Right renal pelvis (tissue), 4 donors: ENCODE data around the gene EFCAB13. TPM values are rescaled to one million over a fixed set of nuclear protein-coding genes. Genes with fewer than 3 reads are reported as not detected.
"Not testable (repeated sequence)": the region's sequence is repeated elsewhere in the genome, so short reads cannot be mapped to it uniquely, and the experiment has no call there.

ENCODE experiments used
- DNase-seq, 4 donors: peaks; one replicate each; pipeline ENCODE4 v3.0.0-alpha.2; 2013; ENCODE audit warnings: low read depth in 4 of 4, low spot score in 3 of 4, missing footprints in 1 of 4
- polyA plus RNA-seq, 4 donors: library from polyadenylated mRNA; unstranded; fragments of 120-200 nt; gene quantifications; one replicate each; pipeline ENCODE4 v1.2.1, GENCODE V29; 2013; ENCODE audit not compliant: insufficient read length in 4 of 4

EFCAB13 gene
- polyA plus RNA-seq, 4 donors: 6.2 to 9.4 (median 7.1) TPM

- no peak for DNase-seq
Measured at GRCh38 chr17:47413872-47414271, 90.1 kb downstream of the EFCAB13 start.

GRCh38 chr17:47414612-47415011 is 90.9 kb downstream of the EFCAB13 start:
- no peak for DNase-seq

- peak in 2 of 4 donors; percentile 3 to 5 for DNase-seq
Measured at GRCh38 chr17:47423406-47424295, 99.9 kb downstream of the EFCAB13 start.

- not testable (repeated sequence) for DNase-seq
Measured at GRCh38 chr17:47425233-47425632, 101.5 kb downstream of the EFCAB13 start.

GRCh38 chr17:47425887-47426635 is 102.3 kb downstream of the EFCAB13 start:
- not testable (repeated sequence) for DNase-seq

GRCh38 chr17:47427985-47428384 is 104.2 kb downstream of the EFCAB13 start:
- DNase-seq: no peak

- not testable (repeated sequence) for DNase-seq
Measured at GRCh38 chr17:47432240-47432639, 108.5 kb downstream of the EFCAB13 start.

- no peak for DNase-seq
Measured at GRCh38 chr17:47465165-47465564, 141.4 kb downstream of the EFCAB13 start.

GRCh38 chr17:47466976-47467375 is 143.2 kb downstream of the EFCAB13 start:
- not testable (repeated sequence) for DNase-seq

GRCh38 chr17:47470836-47471235 is 147.1 kb downstream of the EFCAB13 start:
- no peak for DNase-seq

- DNase-seq: not testable (repeated sequence)
Measured at GRCh38 chr17:47472073-47472472, 148.3 kb downstream of the EFCAB13 start.

Other genes with a start within 250 kb of the EFCAB13 start
- 10 to 100 TPM; 47.5 to 65.4 (median 61.9) TPM for gene CDC27, start 134.7 kb upstream of the EFCAB13 start, polyA plus RNA-seq
- 1 to 10 TPM; 3.2 to 4.0 (median 3.6) TPM for gene MYL4, start 114.6 kb upstream of the EFCAB13 start, polyA plus RNA-seq
- gene ITGB3, start 70.1 kb upstream of the EFCAB13 start, polyA plus RNA-seq: 10 to 100 TPM; 19.1 to 20.0 (median 19.3) TPM
- gene NPEPPS, start 207.2 kb downstream of the EFCAB13 start, polyA plus RNA-seq: 100 to 1,000 TPM; 136 to 164 (median 143) TPM